GM12864 (cell line): Measurements from ENCODE around the gene DPYSL3.

Experiments
- DNase-seq: peaks from one replicate; pipeline ENCODE4 v3.0.0-alpha.2; 2011; ENCODE audit warnings: low read depth
- H3K4me3 ChIP-seq: 2 replicates; pipeline ENCODE4 v1.5.1; 2011; ENCODE audit warnings: mild to moderate bottlenecking, low read depth, low read length, control low read depth
- CTCF ChIP-seq: IDR thresholded peaks from 2 replicates; pipeline ENCODE4 v1.5.1; 2011; ENCODE audit warnings: low read depth, mild to moderate bottlenecking, moderate library complexity, low read length, control low read depth, inconsistent platforms; ENCODE audit errors: missing control alignments

The DPYSL3 gene

GRCh38 chr5:147407094-147407681 lies 102.7 kb downstream of the DPYSL3 start:
- DNase-seq, result no peak
- TF ChIP-seq CTCF, result no peak
- H3K4me3 ChIP-seq, result no peak overlapping the region

GRCh38 chr5:147406636-147407035 lies 103.2 kb downstream of the DPYSL3 start:
- no peak overlapping the region for H3K4me3 ChIP-seq
- no peak for DNase-seq
- TF ChIP-seq CTCF, result no peak

DNA sequence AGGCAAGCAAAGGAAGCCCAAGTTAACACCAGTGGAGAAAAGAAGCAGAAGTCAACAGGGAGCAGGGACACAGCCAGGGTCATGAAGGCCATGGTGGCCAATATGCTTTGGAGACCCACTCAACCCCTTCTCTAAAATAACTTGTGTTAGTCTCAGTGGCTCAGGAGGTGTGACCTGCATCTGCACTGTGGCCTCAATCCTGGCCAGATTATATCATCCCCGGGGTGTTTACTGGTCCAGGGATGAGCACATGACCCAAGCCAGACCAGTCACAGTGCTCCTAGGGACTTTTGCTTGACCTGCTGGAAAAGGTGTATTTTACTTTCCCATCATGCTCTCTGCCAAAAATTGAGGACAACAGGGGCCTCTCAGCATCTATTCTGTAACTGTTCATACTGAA lies 105.2 kb downstream of the DPYSL3 start:
- DNase-seq, result no peak
- no peak overlapping the region for H3K4me3 ChIP-seq
- TF ChIP-seq CTCF, result no peak

DNA sequence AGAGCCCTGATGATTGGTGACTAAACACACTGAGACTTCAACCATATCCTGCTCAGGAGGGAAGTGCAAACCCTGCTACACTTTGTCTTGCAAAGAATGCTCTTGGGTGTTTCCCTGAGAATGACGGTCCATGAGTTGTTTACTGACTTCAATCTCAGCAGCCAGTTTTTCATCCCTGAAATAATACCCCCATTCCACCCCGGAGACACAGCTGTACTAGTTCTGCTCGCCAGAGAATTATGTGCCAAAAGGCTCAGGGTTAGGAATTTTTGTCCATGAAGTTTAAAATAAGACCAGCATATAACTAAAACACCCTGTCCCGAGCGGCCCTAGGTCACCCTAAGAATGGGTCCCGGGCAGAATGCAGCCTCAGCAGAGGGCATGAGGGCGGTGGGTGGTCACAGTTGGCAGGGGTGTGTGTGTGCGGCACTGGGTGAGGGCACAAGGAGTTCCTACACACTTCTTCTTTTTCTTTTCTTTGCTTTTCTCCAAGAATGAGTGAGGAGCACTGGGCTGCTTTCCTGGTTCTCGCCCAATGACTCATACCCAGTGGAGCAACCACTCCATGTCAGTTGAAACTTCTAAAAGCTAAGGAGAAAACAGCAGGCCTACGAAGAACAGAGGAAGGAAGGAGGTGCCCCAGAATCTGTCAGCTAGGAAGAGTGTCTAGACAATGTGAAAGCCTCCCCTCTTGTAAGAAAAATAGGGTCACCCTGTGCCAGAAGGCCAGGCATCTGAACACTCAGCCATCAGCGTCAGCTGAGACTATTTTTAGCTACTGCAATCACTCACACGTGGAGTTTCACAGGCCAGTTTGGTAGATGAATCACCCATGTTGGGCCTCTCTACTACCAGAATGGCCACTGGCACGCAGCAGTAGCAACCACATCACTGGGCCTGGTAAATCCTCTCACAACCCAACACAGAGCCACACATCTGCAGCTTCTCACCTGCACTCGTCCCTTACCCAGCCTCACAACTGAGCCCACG lies 105.9 kb downstream of the DPYSL3 start:
- no peak overlapping the region for H3K4me3 ChIP-seq
- TF ChIP-seq CTCF, result no peak

DNA sequence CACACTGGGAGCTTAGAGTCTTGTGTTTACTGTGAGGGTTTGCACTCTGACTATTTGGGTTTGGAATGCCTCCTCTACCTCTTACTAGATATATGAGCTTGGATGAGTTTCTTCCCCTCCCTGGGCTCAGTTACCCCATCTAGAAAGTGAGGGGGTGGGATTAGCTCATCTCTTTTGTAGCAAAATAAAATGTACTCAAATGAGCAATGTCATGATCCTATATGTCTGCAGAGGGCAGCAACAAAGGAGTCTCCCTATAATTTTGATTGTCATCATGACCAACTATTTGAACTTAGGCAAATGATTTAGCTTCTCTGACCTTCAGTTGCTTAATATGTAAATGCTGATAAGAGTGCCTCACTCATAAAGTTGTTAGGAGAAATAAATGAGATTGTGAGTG lies 109.0 kb downstream of the DPYSL3 start:
- DNase-seq, result no peak
- no peak for TF ChIP-seq CTCF

More for the DNA sequence above, 105.9 kb downstream of the DPYSL3 start:
- DNase-seq, result peak; percentile 30

DNA sequence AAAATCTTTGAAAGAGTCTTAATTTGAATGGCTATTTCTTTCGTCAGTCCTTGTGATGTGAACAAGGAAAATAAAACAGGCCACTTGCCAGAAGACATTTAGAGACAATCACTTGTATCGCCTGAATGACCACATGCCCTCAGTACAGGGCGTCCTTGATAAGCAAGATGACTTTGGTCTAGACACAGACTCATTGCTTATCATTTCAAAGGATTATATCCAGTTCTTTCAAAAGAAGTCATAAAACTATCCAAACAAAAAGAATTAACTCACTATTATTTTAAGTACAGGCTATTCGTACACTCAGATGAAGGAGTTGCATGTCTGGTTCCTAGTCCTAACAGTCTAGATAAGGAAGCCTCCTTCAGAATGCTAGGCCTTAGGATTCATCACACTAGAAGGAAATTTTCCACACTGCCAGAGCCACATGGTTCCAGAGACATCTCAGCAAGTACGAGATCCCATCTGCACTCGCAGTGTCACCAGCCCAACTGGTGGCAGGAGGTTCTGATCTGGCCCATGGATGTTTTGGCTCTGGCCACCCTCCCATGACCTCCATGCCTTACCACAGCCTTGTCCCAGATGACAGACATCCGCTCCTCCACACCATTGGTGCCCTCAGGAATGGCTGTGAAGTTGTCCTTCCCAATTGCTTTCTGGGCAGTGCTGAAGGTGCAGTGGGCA lies 109.6 kb downstream of the DPYSL3 start:
- TF ChIP-seq CTCF, result no peak
- no peak overlapping the region for H3K4me3 ChIP-seq
- DNase-seq, result no peak

More for the DNA sequence above, 109.0 kb downstream of the DPYSL3 start:
- H3K4me3 ChIP-seq, result no peak overlapping the region
